Anterior cingulate cortex (tissue), 58 donors: Measurements from ENCODE around the gene SLC46A1.

Experiments
- DNase-seq, 58 donors: peaks; one replicate each; lab custom pipeline; 2025; lab: John Stamatoyannopoulos, UW

SLC46A1 gene

GRCh38 chr17:28363776-28364650 lies 42.0 kb downstream of the SLC46A1 start:
- no peak for DNase-seq

GRCh38 chr17:28363186-28363585 lies 42.8 kb downstream of the SLC46A1 start:
- no peak for DNase-seq

DNA sequence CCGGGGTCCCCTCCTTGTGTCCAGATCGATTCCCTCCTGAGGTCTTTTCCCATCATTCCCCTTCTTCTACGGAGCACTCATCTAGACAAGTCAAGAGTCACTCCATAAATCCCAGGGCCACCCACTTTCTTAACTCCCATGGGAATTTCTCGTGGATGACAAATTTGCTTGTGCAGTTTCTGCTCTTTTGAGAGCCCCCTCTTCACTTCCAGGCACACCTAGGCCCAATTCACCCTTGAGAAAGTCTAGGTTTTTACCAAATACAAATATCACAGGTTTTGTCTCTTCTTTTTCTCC lies 48.2 kb downstream of the SLC46A1 start:
- peak in 1 of 58 donors; percentile 62 for DNase-seq

DNA sequence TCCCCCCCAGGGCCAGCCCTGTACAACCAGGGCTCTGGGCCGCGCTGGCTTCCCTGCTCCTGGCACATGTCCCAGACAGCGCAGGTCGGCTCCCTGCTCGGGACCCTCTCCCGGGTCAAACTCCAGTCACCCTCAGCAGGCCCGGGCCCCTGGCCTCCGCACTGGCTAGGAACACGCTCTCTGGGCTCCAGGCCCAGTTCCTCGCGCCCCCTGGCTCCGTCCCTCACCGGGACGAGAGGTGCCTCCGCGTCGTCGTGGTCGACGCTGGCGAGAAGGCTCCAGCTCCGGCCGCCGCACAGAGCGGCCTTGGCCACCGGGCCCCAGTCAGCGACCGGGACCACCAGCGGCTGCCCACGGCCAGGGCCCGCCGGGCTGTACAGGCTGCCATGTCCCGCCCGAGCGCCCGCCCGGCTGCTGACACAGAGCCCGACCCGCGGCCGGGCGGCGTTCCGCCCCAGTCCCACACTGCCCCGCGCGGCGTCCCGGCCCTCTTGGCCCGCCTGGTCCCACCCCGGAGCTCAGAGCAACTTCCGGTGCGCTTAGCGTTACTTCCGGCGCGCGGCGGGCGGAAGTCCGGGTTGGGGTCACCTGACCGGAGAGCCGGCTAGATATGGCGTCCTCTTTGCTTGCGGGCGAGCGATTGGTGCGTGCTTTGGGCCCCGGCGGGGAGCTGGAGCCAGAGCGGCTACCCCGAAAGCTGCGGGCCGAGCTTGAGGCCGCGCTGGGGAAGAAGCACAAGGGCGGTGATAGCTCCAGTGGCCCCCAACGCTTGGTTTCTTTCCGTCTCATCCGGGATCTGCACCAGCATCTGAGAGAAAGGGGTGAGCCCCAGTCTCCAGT lies 48.7 kb downstream of the SLC46A1 start, which contains the start of gene POLDIP2:
Gene POLDIP2, minus strand, starts transcription at position 467 of the 840 bp plus-strand sequence. Its CDS starts 79 bp downstream, at position 388.
- peak; percentile 68 to 97 (median 94) for DNase-seq

- DNase-seq = no peak
Observed at GRCh38 chr17:28350271-28350670, 55.7 kb downstream of the SLC46A1 start.

DNA sequence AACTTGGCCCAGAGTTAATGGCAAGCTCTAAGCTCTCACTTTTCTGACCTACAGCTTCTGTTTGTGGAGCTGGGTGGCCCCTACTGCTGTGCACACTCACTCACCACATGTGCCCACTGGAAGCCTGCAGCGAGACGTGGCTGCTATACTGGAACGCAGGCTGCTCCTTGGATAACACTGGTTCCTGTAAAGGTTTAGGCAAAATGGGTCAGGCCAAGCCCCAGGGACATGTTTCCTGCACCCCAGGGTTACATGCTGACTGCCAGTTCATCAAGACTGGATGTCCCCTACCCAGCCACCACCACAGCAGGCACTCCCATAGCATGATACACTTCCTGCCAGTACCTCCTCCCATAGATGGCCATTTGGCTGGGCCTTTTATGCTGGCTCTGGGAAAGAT lies 57.0 kb downstream of the SLC46A1 start:
- DNase-seq = no peak

DNA sequence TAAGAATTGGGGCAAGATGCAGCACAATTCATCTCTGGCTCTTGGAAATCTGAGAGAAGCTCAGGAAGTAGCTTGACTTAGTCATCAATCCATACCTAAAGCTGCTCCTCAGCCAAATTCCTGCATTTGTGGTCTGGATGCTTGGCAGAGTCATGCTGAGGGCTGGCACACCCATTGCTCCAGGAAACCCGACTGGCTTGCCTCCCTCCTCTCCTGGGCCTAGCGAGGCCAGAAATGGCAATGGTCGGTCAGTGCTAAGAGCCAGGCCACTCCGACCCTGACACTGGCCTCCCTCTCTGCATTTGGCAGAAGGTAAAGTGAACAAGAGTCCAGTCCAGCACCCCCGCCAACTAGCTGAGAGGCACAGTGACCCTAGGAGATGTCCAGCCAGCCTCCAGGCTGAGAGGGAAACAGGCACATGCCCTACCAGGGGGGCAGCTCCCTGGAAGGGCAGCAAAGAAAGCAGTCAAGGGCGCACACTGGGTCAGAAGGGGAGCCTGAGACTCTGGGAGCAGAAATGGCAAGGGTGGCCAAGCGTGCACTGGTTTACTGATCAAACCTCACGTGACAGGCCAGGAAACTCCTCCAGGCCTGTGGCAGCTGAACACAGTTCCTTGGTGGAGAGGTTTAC lies 58.6 kb downstream of the SLC46A1 start:
- no peak for DNase-seq

GRCh38 chr17:28346746-28347246 lies 59.2 kb downstream of the SLC46A1 start:
- DNase-seq = no peak

GRCh38 chr17:28346199-28346580 lies 59.8 kb downstream of the SLC46A1 start:
- DNase-seq = no peak

DNA sequence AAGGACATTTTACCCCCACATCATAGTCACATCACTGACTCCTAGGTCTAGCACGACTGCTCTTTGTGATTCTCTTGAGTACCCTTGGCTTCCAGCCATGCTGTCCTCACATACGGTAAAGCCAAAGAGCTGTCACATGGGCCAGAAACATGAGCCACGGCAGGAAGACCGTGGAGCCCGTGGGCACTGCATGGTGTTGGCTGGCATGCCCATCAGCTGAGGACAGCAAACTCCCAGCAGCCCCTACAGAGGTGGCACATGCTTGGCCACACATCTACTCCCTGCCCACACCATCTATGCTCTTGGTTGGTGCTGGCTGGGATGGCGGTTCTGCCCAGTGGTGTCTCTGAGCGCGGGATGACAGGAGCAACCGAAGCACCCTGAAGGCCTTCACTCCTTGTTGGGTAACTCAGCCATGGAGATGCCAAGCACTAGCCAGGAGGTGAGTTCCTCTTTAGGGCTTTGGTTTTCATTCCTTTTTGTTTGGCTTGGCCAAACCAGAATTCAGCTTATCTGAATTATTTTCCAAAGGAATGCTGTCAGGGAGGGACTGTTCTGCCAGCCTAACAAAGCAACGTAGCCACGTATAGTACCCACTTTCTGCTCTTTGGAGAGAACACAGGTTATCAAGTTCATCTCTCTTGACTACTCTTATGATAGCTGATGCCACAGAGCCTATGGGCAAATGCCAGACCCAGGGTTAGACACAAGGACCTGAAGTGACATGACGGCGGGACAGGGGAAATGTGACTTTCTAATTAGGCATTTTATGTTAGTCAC lies 60.4 kb downstream of the SLC46A1 start:
- DNase-seq = no peak
